GM21786 (cell line): ENCODE data around the gene ID1.

ENCODE experiments used
- ATAC-seq: cut with Tn5 transposase; IDR thresholded peaks from one replicate; pipeline ENCODE4 v1.9.1; 2021; ENCODE audit not compliant: unreplicated experiment

Gene ID1

GRCh38 chr20:31605031-31605901, at the start of gene ID1:
Gene ID1 (plus strand): TSS chr20:31605289. CDS start chr20:31605388, 99 bp downstream.
- peak; percentile 87 for ATAC-seq

- ATAC-seq, result no peak
Observed at GRCh38 chr20:31559704-31560093, 45.4 kb upstream of the ID1 start.

GRCh38 chr20:31560094-31560745, 44.9 kb upstream of the ID1 start:
- ATAC-seq, result no peak

GRCh38 chr20:31560746-31561598, 44.1 kb upstream of the ID1 start:
- no peak for ATAC-seq

- ATAC-seq, result no peak
Observed at GRCh38 chr20:31562241-31562640, 42.8 kb upstream of the ID1 start.

- ATAC-seq, result no peak
Observed at GRCh38 chr20:31564284-31564683, 40.8 kb upstream of the ID1 start.

GRCh38 chr20:31565699-31566318, 39.3 kb upstream of the ID1 start:
- ATAC-seq, result no peak

GRCh38 chr20:31566319-31566657, 38.8 kb upstream of the ID1 start:
- no peak for ATAC-seq

GRCh38 chr20:31566658-31567379, 38.3 kb upstream of the ID1 start:
- ATAC-seq, result no peak

GRCh38 chr20:31567380-31567720, 37.7 kb upstream of the ID1 start:
- ATAC-seq, result no peak

GRCh38 chr20:31568041-31568731, 36.9 kb upstream of the ID1 start:
- no peak for ATAC-seq

GRCh38 chr20:31568773-31569162, 36.3 kb upstream of the ID1 start:
- no peak for ATAC-seq

- ATAC-seq, result no peak
Observed at GRCh38 chr20:31569163-31570020, 35.7 kb upstream of the ID1 start.

- ATAC-seq, result no peak
Observed at GRCh38 chr20:31570021-31570463, 35.0 kb upstream of the ID1 start.

- no peak for ATAC-seq
Observed at GRCh38 chr20:31570735-31571617, 34.1 kb upstream of the ID1 start.

GRCh38 chr20:31572042-31572700, 32.9 kb upstream of the ID1 start:
- no peak for ATAC-seq

- ATAC-seq, result peak; percentile 80
Observed at GRCh38 chr20:31572701-31573554, 32.2 kb upstream of the ID1 start.
